ENCODE measurements around the gene SLC25A45. TPM values are rescaled to one million over a fixed set of nuclear protein-coding genes. Genes with fewer than 3 reads are reported as not detected.

Gene SLC25A45, protein sequence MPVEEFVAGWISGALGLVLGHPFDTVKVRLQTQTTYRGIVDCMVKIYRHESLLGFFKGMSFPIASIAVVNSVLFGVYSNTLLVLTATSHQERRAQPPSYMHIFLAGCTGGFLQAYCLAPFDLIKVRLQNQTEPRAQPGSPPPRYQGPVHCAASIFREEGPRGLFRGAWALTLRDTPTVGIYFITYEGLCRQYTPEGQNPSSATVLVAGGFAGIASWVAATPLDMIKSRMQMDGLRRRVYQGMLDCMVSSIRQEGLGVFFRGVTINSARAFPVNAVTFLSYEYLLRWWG
- total RNA-seq, result 26.0 and 26.8 TPM in 2 replicates

DNA sequence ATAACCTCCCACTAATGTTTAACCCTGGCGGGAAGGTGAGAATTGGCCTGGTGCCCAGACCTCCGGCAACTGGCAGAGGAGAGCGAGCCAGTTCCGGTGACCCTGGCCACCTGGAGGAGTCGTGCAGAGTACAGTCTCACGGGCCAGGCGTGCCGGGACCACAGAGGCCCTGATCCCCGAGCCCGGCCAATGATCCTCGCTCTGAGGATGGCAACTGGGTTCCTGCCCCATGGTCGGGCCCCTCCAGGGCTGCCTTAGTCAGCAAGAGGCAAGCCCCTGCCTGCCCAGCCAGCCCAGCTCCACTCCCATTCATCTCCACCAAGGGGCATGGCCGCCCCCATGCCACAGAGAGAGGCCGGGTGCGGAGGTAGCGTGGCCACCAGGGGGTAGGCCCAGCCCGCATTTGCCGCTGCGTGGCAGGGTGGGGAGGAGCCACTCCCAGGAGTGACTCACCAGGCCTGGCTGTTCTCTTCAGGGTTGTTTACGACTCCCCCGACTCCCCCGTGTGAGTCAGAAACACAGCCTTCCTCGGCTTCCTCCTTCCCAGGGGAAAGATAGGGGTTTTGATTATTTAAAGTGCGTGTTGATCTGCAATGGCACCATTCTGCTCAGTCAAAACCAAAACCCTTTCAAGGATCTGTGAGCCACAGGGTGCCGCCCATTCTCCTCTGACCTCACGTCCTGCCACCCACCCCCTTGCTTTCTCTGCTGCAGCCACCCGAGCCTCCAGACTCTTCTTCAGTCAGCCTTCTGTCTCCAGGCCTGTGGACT, at the start of gene SLC25A45:
Gene SLC25A45 (minus strand): TSS at position 614 of the 771 bp plus-strand sequence. CDS start 695 bp downstream, outside the sequence.
- intact Hi-C loops (cut with micrococcal nuclease), result loop anchor here (1.0 to 2.0 kb wide), 9 partner anchors 16 to 193 kb away; partner anchors contain the start of genes DPF2, MALAT1 and TIGD3

DNA sequence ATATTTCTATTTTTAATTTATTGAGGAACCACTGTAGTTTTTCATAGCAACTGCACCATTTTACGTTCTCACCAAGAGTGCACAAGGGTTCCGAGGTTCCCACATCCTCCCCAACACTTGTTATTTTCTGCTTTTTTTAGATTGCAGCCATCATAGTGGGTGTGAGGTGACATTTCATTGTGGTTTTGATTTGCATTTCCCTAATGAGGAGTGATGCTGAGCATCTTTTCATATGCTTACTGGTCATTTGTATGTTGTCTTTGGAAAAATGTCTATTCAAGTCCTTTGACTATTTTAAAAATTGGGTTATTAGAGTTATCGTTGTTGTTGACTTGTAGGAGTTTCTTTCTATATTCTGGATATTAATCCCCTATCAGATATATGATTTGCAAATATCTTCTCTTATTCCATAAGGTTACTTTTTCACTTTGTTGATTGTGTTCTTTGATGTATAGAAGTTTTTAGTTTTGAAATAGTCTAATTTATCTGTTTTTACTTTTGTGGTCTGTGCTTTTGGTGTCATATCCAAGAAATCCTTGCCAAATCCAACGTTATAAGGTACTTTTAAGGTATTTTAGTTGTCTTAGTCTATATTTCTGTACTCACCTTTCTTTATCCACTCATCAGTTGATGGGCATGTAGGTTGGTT, 49.1 kb upstream of the SLC25A45 start:
- intact Hi-C loops (cut with micrococcal nuclease), result loop anchor here (2.0 kb wide), 1 partner anchor 65 kb away; no protein-coding TSS in a partner anchor

DNA sequence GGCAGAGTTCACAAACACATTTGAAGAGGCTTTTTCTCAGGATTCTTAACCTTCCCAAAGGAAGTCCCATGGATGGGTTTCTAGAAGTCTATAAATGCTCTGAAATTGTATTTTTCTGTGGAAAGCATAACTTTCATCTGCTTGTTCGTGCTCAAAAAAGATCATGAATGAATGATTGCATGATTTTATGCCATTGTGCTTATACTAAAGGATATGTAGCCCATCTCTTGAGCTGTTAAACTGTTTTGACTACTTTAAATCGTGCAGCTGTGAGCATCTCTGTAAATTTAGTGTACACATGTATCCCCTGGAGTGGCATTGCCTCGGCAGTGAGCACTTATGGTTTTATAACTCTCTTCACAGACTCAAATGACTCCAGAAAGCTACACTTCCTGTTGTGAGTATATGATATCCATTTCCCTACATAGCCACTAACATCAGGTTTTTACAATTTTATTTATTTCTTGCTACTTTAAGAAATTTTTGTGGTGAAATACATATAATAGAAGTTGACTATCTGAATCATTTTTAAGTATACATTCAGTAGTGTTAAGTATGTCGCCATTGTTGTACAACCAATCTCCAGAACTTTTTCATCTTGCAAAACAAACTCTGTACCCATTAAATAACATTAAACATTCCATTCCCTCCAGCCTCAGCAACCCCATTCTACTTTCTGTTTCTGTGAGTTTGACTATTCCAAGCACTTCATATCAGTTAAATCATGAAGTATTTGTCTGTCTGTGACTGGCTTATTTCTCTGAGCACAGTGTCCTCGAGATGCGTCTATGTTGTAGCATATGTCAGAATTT, 48.2 kb upstream of the SLC25A45 start:
- intact Hi-C loops (cut with micrococcal nuclease), result loop anchor here (1.0 to 2.0 kb wide), 2 partner anchors 42 to 66 kb away; no protein-coding TSS in a partner anchor

GRCh38 chr11:65429724-65430405, 47.4 kb upstream of the SLC25A45 start:
- intact Hi-C loops (cut with micrococcal nuclease), result loop anchor here (1.0 to 2.0 kb wide), 2 partner anchors 42 to 67 kb away; no protein-coding TSS in a partner anchor

- intact Hi-C loops (cut with micrococcal nuclease), result no loop called here
These were observed 46.7 kb upstream of the SLC25A45 start for GRCh38 chr11:65429068-65429681.

DNA sequence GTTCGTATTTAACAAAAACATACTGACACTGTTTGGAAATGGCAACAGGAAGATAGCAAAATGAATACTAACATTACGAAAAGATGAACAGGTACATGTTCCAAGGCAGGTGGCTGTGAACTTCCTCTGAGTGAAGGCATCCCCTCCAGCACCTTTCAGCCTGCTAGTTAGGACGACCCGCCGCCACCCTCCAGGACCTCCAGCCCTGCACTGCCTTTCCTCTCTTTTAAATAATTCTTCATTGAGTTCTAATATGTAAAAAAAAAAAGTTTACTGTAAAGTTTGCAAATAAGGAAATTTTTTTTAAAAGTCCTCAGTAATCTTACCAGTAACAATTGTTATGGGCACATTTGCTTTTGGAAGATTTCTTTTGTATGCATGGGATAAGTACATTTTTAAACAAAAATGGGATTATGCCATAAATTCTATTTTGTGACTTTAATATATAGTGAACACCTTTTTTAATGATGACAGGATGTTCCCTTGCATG, 46.2 kb upstream of the SLC25A45 start:
- intact Hi-C loops (cut with micrococcal nuclease), result loop anchor here (1.0 kb wide), 1 partner anchor 82 kb away; no protein-coding TSS in a partner anchor

DNA sequence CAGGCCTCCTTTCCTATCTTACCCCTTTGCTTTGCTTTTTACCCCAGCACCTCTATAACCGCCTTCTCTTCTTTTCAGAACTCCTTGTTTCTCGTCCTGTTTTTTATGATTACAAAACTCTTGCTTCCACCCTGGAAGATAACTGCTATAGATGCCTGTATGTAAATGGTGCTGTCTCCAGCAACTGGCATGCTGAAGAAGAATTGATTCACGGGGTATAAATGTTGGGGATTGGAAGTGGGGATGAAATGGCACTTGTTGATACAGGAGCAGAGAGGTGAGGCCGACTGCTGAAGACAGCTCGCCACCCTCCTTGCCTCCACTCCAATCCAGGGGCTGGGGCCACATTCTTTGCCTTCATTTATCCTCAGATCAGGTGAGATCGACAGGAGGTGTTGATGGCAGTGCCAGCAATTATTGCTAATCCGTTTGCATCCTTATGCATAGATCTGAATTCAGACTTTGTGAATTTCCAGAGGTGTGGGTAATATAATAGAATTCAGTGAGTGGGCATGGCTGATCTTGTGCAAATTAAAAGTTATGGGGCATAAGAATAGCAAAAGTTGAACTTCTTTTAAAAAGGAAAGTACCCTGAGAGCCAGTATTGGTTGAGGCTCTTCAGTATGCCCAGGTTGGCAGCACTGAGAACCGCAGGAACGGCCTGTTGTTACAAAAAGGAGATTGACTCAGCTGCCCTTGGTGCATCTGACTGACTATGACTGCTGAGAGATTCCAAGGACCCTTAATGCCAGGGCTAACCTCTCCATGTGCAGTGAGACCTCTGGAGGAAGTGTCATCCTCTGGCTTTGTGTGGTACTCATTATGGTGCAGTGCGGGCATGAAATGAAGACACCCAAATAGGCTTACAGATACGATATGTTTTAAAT, 45.5 kb upstream of the SLC25A45 start:
- intact Hi-C loops (cut with micrococcal nuclease), result loop anchor here (1.0 to 2.0 kb wide), 2 partner anchors 79 to 82 kb away; no protein-coding TSS in a partner anchor

- intact Hi-C loops (cut with micrococcal nuclease), result loop anchor here (1.0 to 2.0 kb wide), 3 partner anchors 45 to 80 kb away; no protein-coding TSS in a partner anchor
These were observed 44.6 kb upstream of the SLC25A45 start for GRCh38 chr11:65426839-65427690.

DNA sequence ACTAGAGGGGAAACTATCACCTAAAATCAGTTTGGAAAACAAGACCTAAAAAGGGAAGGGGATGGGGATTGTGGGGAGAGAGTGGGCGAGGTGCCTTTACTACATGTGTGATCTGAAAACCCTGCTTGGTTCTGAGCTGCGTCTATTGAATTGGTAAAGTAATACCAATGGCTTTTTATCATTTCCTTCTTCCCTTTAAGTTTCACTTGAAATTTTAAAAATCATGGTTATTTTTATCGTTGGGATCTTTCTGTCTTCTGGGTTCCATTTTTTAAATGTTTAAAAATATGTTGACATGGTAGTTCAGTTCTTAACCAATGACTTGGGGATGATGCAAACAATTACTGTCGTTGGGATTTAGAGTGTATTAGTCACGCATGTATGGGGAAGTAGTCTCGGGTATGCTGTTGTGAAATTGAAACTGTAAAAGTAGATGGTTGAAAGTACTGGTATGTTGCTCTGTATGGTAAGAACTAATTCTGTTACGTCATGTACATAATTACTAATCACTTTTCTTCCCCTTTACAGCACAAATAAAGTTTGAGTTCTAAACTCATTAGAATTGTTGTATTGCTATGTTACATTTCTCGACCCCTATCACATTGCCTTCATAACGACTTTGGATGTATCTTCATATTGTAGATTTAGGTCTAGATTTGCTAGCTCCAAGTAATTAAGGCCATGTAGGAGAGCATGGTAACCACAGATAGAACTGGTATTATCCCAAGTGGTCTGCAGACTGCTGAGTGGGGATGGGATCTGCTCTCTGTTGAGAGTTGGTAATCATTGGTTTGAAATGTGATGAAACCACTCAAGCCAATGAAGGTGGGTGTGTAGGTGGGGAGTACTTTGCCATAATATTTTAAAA, 43.8 kb upstream of the SLC25A45 start:
- intact Hi-C loops (cut with micrococcal nuclease), result loop anchor here (1.0 to 2.0 kb wide), 3 partner anchors 46 to 81 kb away; no protein-coding TSS in a partner anchor

DNA sequence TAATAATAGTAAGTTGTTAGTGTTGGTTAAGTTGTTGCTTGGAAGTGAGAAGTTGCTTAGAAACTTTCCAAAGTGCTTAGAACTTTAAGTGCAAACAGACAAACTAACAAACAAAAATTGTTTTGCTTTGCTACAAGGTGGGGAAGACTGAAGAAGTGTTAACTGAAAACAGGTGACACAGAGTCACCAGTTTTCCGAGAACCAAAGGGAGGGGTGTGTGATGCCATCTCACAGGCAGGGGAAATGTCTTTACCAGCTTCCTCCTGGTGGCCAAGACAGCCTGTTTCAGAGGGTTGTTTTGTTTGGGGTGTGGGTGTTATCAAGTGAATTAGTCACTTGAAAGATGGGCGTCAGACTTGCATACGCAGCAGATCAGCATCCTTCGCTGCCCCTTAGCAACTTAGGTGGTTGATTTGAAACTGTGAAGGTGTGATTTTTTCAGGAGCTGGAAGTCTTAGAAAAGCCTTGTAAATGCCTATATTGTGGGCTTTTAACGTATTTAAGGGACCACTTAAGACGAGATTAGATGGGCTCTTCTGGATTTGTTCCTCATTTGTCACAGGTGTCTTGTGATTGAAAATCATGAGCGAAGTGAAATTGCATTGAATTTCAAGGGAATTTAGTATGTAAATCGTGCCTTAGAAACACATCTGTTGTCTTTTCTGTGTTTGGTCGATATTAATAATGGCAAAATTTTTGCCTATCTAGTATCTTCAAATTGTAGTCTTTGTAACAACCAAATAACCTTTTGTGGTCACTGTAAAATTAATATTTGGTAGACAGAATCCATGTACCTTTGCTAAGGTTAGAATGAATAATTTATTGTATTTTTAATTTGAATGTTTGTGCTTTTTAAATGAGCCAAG, 42.9 kb upstream of the SLC25A45 start:
- intact Hi-C loops (cut with micrococcal nuclease), result no loop called here

GRCh38 chr11:65424205-65425104, 42.0 kb upstream of the SLC25A45 start:
- intact Hi-C loops (cut with micrococcal nuclease), result no loop called here

DNA sequence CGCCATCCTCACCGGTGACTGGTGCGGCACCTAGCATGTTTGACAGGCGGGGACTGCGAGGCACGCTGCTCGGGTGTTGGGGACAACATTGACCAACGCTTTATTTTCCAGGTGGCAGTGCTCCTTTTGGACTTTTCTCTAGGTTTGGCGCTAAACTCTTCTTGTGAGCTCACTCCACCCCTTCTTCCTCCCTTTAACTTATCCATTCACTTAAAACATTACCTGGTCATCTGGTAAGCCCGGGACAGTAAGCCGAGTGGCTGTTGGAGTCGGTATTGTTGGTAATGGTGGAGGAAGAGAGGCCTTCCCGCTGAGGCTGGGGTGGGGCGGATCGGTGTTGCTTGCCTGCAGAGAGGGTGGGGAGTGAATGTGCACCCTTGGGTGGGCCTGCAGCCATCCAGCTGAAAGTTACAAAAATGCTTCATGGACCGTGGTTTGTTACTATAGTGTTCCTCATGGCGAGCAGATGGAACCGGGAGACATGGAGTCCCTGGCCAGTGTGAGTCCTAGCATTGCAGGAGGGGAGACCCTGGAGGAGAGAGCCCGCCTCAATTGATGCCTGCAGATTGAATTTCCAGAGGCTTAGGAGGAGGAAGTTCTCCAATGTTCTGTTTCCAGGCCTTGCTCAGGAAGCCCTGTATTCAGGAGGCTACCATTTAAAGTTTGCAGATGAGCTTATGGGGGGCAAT, 41.2 kb upstream of the SLC25A45 start:
- intact Hi-C loops (cut with micrococcal nuclease), result loop anchor here (2.0 kb wide), 1 partner anchor 147 kb away; the partner anchor contains the start of gene ZNRD2

- intact Hi-C loops (cut with micrococcal nuclease), result loop anchor here (1.0 to 2.0 kb wide), 2 partner anchors 74 to 148 kb away; partner anchors contain the start of gene ZNRD2
These were observed 40.4 kb upstream of the SLC25A45 start, which contains the start of gene NEAT1 for GRCh38 chr11:65422633-65423515. NEAT1 (plus strand) TSS chr11:65422798.
